GM12874 (cell line): ENCODE results near the gene GDI1.

ENCODE experiments used
- CTCF ChIP-seq: IDR thresholded peaks from 2 replicates; pipeline ENCODE4 v1.5.1; 2011; ENCODE audit warnings: low read depth, mild to moderate bottlenecking, control low read depth, low read length, moderate library complexity; ENCODE audit not compliant: insufficient read depth

The GDI1 gene

GRCh38 chrX:154401918-154402621 is 34.9 kb upstream of the GDI1 start:
- no peak for TF ChIP-seq CTCF

- no peak for TF ChIP-seq CTCF
These were observed 34.3 kb upstream of the GDI1 start for GRCh38 chrX:154402622-154403127.

- TF ChIP-seq CTCF = no peak
These were observed 33.8 kb upstream of the GDI1 start for GRCh38 chrX:154403192-154403591.

- TF ChIP-seq CTCF = no peak
These were observed 33.1 kb upstream of the GDI1 start for GRCh38 chrX:154403858-154404257.

- no peak for TF ChIP-seq CTCF
These were observed 32.2 kb upstream of the GDI1 start for GRCh38 chrX:154404625-154405192.

GRCh38 chrX:154408659-154409221 is 28.2 kb upstream of the GDI1 start:
- TF ChIP-seq CTCF = no peak

GRCh38 chrX:154409222-154409871 is 27.6 kb upstream of the GDI1 start, which contains the start of gene DNASE1L1:
Gene DNASE1L1, minus strand, starts transcription at chrX:154409254. Its CDS starts 3,686 bp downstream, at chrX:154405568.
- no peak for TF ChIP-seq CTCF
